ENCODE data around the gene NME7.
"Not testable (repeated sequence)": the region's sequence is repeated elsewhere in the genome, so short reads cannot be mapped to it uniquely, and the experiment has no call there.

Gene NME7

DNA sequence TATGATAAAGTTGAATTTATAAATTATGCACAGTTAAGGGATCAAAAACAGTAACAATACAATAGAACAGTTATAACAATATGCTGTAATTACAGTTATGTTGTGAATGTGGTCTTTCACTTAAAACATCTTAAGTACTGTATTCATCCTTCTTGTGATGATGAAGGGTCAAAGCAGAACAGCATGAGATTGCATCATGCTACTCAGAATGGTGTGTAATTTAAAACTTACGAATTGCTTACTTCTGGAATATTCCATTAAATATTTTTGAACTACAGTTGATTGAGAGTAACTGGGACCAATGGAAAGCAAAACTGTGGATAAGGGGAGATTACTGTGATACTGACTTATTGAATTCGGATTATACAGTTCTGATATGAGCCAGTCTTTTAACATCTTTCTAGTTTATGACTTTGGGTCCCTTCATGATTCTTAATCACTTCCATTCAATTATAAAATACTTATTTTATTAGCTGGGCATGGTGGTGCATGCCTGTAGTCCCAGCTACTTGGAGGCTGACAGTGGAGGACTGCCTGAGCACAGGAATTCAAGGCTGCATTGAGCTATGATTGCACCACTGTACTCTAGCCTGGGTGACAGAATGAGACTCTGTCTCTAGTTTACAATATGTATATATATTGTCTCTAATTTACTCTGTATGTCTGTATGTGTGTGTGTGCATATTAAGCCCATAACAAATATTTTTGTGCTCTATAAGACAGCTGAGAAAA lies 217.9 kb downstream of the NME7 start:
- DNase-seq: no peak

DNA sequence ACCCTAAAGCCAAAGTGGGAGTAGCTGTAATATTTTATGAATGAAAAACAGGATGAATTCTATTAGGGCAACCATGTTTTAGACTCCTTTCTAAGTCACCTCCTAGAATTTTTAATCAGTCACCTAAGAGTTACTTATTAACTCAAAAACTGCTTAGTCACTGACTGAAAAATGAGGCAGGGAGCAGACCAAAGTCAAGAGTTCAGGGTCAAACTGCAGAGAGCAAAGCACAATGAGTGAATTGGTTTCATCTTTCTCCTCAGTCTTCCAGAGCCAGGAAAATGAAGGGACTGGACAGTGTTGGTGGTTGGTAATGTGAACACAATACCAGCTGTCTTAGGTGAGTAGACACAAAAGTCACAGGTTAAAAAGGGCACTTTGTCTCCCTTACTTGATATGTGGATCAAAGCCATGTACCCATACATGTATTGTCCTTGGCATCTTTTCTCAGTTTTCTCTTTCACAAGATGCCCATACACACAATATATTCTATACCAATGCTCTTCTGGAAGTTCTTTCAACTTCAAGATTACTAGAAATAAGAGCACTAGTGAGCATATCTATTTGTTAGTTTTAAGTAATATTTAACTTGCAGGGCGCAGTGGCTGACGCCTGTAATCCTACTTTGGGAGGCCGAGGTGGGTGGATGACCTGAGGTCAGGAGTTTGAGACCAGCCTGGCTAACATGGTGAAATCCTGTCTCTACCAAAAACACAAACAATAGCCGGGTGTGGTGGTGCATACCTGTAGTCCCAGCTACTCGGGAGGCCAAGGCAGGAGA lies 218.9 kb downstream of the NME7 start:
- DNase-seq: no peak

DNA sequence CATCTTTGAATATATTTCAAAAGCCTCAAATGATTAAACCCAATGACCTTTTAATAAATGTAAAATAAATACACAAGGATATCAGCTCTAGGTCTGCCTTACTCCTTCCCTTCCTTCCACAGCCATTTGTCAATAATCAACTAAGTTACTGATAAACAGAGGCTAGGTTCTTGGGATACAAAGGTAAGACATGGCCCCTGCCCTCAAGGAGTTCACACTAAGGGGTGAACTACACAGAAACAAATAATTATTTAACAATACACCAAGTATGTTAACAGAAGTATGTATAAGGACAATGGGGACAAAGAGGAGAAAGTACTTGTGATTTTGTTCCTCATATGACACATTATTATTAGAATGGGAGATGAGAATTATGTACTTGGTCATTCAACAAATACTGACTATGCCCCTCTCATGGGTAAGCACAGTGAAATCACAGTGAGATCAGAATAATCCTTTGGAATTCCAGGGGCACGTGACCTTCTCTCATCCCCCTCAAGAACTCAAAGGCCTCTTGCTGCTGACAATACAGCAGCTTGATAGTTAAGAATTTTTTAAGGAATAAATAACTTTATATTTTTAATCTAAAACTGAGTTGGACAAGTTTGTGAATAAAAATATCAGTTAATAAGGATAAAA lies 220.9 kb downstream of the NME7 start:
- DNase-seq: no peak

DNA sequence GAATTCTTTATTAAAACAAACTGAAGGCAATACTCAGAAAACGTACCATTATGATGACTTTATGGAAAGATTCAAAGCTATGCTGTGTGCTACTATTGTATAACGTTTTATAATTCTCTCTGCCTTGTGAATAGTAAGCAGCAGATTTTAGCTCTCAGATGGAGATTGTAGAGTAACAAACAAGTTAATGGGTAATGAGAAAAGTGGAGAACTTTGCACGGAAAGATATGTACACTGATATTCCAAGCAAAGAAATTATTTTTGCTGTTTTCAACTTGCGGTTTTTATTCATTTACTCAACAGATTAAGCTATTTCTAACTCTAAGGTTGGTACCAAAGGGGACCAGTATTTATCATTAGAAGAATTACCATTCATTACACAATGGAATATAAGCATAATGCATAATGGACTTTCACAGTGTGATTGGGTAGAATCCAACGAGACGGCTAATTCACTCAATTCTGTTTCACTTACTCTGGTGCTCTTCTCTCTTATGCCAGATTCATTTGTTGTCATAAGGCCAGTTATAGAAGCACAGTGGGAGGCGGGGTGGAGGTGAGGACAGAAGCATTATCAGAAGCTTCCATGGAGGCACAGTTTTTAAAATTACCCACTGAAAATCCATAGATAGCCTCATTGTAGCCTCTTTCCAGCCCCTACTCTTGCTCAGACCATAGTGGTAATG lies 222.5 kb downstream of the NME7 start:
- DNase-seq: no peak

DNA sequence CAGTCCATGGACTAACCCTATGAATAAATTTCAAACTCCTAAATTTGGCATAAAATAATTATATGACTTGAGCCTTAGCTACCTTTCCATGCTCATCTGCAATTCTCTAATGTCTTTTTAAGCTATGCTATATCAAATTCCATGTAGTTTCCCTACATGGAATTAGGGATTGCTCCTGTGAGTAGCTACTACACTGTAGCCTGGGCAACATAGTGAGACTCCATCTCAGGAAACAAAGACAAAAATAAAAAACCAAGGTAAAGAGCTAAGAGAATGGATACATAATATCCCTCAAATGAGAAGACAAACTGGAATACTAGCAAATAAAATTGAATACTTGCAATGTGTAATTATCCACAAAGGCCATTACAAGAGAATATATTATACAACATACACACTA lies 223.6 kb downstream of the NME7 start:
- DNase-seq: no peak

DNA sequence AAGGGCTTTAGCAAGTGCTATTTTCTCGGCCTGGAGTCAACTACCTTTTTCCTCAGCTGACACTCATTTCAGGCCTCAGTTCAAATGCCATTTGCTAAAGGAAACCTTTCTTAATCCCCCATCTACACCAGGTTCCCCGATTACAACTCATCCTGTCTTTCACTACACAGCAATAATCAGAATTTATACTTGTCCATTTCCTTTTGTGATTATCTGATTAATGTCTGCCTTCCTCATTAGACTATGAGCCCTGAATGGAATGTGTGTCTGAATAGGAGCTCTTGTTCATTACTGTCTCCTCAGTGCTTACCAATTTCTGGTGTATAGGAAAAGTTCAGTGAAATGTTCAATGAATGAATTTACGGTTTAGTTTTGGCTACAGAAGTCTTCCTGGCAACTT lies 224.3 kb downstream of the NME7 start:
- DNase-seq: no peak

DNA sequence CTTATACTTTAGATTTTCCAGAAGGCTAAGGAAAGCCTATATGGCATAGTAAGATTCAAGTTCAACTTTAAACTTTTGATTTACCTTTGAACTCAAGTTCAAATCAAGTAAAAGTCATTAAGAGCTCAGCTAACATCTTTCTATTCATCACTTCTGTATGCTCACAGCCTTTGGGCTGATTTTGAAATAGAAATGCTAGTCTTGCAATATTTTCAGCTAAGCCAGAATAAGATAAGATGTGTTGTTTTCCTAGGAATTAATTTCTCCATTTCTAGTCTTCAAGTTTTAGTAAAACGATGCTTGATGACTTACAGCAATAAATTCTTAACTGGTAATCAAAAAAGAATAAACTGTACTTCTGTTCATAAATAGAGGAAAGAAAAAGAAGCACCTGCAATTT lies 225.5 kb downstream of the NME7 start:
- no peak for DNase-seq

DNA sequence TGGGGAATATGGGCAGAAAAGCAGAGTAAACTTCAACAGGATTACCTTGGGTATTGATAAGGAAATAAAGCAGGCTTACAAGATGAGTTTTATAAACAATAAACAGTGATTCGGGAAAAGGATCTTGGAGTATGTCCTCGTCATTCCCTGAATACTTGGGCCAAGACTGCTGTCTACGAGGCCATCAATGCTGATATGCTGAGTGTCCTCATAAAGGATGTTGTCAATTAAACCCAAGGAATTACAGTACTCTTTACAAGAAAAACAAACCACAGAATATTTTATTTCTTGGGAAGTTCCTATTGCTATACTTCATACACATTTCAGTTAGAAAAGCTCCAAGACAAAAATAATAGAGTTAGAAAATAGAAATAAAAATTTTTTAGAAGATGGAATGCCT lies 226.2 kb downstream of the NME7 start:
- DNase-seq: no peak

DNA sequence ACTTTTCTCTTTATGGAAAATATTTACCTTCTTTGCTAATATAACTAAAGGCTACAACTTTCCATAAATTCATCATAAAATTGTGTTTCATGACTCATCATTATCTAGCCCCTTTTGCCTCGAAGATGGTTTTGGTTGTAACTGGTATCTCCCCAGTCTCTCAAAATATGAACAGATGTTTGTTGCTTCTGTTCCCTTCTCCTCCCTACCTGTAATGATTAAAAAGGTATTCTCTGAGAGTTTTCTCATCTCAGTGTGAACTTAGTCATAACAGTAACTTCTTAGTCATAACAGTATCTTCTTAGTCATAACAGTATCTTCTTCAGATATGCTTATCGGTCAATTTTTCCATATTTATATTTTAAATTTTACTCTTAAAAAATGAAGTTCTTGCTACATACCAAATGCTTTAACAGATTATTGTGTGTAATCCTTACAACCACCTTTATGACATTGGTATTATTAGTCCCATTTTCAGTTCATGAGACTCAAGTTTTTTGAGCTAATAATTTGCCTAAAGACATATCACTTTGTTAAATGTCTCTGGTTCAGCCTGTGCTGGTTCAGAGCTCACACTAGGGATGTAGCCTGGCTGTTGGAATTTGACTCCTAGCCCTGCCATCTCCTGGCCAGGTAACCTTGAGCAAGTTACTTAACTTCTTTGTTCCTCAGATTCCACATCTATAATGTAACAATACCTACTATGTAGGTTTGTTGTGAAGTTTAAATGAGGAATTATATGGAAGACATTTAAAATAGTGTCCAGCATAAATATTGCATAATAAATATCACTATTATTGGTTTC lies 228.5 kb downstream of the NME7 start:
- no peak for DNase-seq

DNA sequence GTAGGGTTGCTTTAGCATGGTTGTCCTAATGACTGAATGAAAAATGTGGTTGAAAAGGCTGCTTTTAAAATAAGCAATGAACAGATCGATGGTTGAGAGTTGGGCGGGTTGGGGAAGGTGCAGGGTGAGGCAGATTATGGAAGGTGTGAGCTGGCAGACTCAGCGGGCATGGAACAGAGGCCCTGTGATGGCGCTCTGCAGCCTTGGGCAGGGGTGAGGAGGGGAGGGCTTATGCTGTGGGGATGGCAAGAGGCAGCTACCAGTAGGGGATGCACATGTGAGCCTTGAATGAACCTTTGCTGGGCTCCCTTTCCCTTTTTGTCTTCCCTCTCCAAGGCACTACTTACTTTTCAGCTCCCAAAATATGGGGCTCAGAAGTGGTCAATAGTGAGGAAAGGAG lies 230.2 kb downstream of the NME7 start:
- no peak for DNase-seq

DNA sequence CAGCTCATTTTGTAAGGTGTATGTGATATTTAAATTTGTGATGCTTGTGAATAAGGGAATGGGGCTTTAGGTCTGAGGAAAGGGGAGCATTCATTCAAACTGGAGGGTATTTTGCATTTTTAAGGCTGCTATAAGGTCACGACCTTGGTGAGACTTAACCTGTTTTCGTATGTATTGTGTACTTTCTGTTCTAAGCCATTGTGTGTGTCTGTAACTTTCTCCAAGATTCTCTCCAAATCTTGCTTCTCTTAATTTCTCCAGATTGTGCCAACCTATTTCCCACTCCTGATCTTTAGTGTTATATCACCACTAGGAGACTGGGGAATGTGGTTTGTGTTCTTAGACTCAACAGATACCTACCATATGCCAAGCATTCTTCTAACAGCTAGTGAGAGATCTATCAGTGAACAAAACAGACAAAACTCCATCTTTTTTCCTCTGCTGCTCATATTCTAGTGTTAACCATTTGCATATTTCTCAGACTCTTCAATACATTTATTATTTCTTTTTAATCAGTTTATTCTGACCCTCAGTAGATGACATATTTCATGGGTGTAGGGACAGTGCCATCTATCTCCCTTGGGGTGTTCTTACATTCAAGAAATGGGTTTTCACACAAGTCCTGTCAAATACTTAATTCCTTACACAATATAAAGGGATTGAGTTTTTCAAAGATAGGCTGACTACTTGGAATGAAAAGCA lies 233.6 kb downstream of the NME7 start:
- DNase-seq: no peak

DNA sequence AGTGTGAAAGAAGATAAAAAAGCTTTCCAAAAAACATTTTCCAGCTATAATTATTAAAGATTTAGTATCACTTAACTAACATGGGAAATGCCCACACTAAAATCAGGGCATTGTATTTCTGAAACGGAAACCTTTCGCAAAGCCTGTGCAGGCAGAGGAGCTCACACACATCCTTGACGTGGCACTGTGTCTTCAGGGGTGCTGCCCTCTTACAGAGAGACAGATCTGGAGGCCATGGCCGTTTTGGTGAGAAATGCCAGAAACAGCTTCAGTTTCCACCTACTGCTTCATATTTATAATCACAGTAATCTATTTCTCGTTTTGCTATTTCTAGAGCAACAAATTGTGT lies 234.4 kb downstream of the NME7 start:
- no peak for DNase-seq

DNA sequence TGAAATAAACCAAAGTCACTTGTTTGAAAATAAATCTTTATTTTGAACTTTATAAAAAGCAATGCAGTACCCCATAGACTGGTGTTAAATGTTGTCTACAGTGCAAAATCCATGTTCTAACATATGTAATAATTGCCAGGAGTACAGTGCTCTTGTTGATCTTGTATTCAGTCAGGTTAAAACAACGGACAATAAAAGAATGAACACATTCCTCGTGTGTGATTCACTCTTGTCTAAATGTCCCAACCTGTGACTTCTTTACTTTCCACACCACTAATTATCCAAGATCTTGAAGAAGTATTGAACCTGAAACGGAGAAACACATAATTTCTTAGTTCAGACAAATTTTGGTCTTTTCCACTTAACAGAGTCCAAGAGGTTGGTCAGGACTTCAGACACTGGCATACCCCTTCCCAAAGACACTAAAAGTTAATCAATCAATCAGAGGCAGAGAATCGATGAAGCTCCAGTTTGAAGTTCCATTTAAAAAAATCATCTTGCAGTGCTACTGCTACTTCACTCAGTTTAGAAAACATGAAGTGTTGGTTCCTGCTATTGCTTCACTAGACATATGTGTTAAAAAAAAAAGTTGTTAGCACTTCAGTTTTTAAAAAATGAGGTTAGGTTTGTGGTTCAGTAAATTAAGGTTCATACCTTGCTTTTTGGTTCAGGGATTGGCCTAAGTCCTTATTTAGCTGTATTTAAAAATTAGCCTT lies 234.9 kb downstream of the NME7 start:
- DNase-seq: no peak

DNA sequence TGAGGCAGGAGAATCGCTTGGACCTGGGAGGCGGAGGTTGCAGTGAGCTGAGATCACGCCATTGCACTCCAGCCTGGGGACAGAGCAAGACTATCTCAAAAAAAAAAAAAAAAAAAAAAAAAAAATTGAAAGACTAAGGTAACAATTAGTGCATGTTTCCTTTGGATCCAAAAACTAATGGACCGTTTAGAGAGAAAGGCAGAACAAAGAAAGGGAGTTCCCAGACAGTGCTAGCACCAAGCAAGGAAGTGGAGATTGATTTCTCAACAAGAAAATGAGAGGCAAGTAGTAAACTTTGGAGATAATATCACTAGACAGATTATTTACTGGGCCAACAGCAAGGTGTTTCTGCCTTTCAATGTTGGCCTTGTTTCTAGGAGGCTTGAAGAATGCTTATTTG lies 236.9 kb downstream of the NME7 start:
- DNase-seq: no peak

DNA sequence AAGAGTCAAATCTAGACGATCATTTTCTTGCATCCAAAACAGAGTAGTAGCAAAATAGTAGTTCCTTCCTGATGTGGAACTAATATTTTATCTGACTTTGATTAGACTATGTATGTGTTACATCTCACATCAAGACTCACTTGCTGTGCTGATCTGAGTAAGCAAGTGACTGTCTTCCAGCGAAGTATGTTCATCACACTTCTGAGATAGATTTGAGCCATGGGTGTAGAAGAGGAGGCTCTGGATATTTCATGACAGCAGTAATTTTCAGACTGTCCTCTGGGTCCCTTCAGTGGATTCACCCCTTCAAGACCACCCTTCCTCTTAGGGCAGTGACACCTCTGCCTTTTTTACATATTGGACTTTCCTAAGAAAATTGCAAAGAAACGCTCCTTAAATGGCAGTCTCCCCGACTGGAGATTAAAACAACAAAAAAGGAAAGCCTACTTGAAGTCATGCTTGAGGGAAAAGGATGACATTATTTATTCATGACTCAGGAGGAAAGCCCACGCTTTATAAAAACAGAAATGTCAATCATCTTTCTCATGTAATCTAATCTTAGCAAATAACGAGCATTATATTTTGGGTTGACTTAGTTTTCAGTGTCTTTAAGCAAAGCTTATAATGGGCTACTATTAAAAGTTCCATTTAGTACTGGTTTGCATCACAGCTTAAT lies 238.3 kb downstream of the NME7 start:
- no peak for DNase-seq

DNA sequence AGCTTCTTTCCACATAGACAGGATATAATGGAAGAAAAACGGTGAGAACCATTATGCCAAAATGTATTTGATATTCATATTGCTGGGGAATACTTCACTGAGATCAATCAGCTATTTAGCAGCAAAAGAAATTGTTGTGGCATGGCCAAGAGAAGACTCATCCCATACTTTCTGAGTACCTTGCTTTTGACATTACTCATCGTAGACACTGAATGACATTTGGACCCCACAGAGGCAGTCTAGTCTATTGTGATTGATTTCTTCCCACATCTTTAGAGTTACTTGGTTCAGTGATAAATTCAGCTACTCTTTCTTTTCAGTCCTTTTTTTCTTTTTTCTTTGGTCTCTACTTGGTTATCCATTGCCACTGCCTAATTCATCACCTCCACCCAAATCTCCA lies 239.0 kb downstream of the NME7 start:
- DNase-seq: no peak

DNA sequence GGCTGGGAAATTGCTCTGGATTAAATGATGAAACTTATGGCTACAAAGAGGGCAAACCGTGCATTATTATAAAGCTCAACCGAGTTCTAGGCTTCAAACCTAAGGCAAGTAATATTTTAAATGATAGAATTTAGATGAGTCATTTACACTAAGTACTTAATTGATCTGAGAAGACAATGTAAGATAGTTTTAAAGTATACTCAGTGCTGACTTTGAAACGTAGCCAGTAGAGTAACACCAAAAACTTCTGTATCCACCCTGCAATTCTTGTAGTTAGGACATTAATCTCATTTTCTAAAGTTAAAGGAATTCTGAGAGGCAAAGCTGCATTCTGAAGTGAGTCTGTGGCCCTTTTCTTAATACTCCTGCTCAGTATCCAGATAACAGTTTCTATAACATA lies 240.3 kb downstream of the NME7 start:
- DNase-seq: no peak

DNA sequence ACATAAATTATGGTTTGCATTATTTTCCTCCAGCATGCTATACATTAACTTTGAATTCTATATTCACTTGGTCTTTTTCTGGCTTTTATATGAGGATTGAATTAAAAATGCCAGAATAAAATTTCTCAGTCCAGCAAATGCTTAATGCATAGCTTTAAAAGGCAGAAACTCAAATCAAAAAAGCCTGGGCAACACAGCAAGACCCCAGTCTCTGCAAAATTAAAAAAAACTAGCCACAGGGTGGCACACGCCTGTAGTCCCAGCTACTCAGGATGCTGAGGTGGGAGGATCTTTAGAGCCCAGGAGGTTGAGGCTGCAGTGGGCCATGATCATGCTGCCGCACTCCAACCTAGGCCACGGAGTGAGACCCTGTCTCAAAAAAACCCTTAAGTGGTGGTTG lies 241.3 kb downstream of the NME7 start:
- no peak for DNase-seq

DNA sequence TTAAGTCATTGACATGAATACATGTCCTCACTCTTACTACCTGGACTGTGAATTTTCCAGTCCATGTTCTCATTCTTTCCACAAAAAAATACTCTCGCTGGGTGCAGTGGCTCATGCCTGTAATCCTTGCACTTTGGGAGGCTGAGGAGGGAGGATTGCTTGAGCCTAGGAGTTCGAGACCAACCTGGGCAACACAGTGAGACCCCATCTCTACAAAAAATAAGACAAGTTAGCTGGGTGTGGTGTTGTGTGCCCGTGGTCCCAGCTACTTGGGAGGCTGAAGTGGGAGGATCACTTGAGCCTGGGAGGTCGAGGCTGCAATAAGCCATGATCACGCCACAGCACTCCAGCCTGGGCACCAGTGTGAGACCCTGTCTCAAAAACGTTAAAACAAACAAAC lies 242.0 kb downstream of the NME7 start:
- DNase-seq: not testable (repeated sequence)

DNA sequence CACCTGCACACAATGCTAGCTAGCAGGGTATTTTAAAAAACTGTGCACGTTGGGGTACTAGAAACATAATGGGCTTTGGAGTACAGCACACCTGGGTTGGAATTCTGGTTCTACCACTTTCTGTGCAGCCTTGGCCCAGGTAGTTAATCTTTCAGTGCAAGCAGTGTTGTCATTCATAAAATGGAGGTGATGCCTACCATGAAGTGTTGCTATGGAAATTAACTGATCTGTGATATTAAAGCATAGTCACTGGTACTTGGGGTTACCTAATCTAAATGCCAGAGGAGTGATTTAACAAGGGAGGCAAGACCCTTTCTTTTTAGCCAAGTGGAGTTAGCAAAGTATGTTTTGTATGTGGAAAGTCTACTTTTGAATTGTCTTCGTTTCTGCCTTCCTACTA lies 243.1 kb downstream of the NME7 start:
- no peak for DNase-seq

DNA sequence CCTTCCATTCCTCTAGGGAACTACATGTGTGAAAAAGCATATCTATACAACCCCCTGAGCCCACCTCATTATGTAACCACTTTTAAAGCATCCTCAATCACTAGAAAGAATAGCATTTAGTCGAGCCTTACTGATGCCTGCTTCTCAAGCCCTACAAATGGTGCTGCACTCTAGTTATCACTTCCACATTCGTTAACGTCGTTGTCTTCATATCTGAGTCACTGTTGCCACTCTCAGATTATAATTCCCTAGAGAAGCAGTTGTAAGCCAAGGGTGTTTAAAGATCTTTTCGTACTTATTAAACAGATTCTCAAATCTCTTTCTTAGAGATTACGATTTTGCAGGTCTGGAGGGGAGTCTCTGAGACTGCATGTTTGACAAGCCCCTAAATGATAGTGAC lies 244.6 kb downstream of the NME7 start:
- no peak for DNase-seq
